ENCODE measurements around the gene DUSP22. TPM values are rescaled to one million over a fixed set of nuclear protein-coding genes. Genes with fewer than 3 reads are reported as not detected.

Gene DUSP22
- total and polyA plus RNA-seq, 4 donors: 9.5 to 31.0 (median 20.1) TPM

GRCh38 chr6:335572-335971 lies 43.3 kb downstream of the DUSP22 start:
- Histone ChIP-seq H3K27ac (ENCODE audit: low read depth in 1 of 2, low read length in 2 of 2) (no peak overlapping the region), H3K4me1 (ENCODE audit: control insufficient read depth in 4 of 4, insufficient read depth in 4 of 4, low read length in 3 of 4) (peaks cover 0 to 3% (median 0%) of the 10 kb centered on the region in 4 donors), H3K9me3 (ENCODE audit: control insufficient read depth in 4 of 4, low read length in 3 of 4) (no peaks in the 10 kb centered on the region), H3K36me3 (ENCODE audit: control insufficient read depth in 4 of 4, insufficient read depth in 3 of 4, low read depth in 1 of 4, low read length in 3 of 4) (no peaks in the 10 kb centered on the region), H3K9ac (ENCODE audit: low read depth in 1 of 2, low read length in 2 of 2) (no peak overlapping the region), H3K4me3 (ENCODE audit: low read depth in 1 of 3, low read length in 3 of 3) (no peak overlapping the region), H3K27me3 (ENCODE audit: control insufficient read depth in 4 of 4, insufficient read depth in 4 of 4, low read length in 3 of 4) (no peaks in the 10 kb centered on the region)
- 88% methylated on average over 6 of the region's 6 CpGs for WGBS
- no peak for DNase-seq (ENCODE audit: low spot score)
- TF ChIP-seq GABPA (IDR thresholded peaks at IDR 0.05 in 1 of 2, conservative IDR thresholded peaks at IDR 0.05 in 1 of 2) (no peak), ZBTB33 (IDR thresholded peaks at IDR 0.05) (no peak), SP1 (IDR thresholded peaks at IDR 0.05) (no peak), HNF4G (IDR thresholded peaks at IDR 0.05) (no peak), FOXA1 (IDR thresholded peaks at IDR 0.05) (no peak), NR2F2 (IDR thresholded peaks at IDR 0.05) (no peak), MAX (IDR thresholded peaks at IDR 0.05) (no peak), CTCF (IDR thresholded peaks at IDR 0.05; ENCODE audit: low read depth, low read length, missing input control) (no peak), EGR1 (IDR thresholded peaks at IDR 0.05; ENCODE audit: low read depth in 2 of 2) (no peak), FOXA2 (IDR thresholded peaks at IDR 0.05) (no peak), HNF4A (conservative IDR thresholded peaks at IDR 0.05) (no peak)

GRCh38 chr6:336159-337114 lies 44.1 kb downstream of the DUSP22 start:
- Histone ChIP-seq H3K27ac (ENCODE audit: low read depth in 1 of 2, low read length in 2 of 2) (no peak overlapping the region), H3K27me3 (ENCODE audit: control insufficient read depth in 4 of 4, insufficient read depth in 4 of 4, low read length in 3 of 4) (no peaks in the 10 kb centered on the region), H3K9ac (ENCODE audit: low read depth in 1 of 2, low read length in 2 of 2) (no peak overlapping the region), H3K4me1 (ENCODE audit: control insufficient read depth in 4 of 4, insufficient read depth in 4 of 4, low read length in 3 of 4) (peaks cover 0 to 3% (median 0%) of the 10 kb centered on the region in 4 donors), H3K4me3 (ENCODE audit: low read depth in 1 of 3, low read length in 3 of 3) (no peak overlapping the region), H3K36me3 (ENCODE audit: control insufficient read depth in 4 of 4, insufficient read depth in 3 of 4, low read depth in 1 of 4, low read length in 3 of 4) (no peaks in the 10 kb centered on the region), H3K9me3 (ENCODE audit: control insufficient read depth in 4 of 4, low read length in 3 of 4) (no peaks in the 10 kb centered on the region)
- TF ChIP-seq RXRA (IDR thresholded peaks at IDR 0.05) (no peak), GABPA (IDR thresholded peaks at IDR 0.05 in 1 of 2, conservative IDR thresholded peaks at IDR 0.05 in 1 of 2) (no peak), ZBTB33 (IDR thresholded peaks at IDR 0.05) (no peak), SP1 (IDR thresholded peaks at IDR 0.05) (no peak)
- whole genome bisulfite sequencing: 70% methylated on average over 10 of the region's 10 CpGs
- no peak for DNase-seq (ENCODE audit: low spot score)
